Measurements from ENCODE around the gene DHRS9.

Gene DHRS9

DNA sequence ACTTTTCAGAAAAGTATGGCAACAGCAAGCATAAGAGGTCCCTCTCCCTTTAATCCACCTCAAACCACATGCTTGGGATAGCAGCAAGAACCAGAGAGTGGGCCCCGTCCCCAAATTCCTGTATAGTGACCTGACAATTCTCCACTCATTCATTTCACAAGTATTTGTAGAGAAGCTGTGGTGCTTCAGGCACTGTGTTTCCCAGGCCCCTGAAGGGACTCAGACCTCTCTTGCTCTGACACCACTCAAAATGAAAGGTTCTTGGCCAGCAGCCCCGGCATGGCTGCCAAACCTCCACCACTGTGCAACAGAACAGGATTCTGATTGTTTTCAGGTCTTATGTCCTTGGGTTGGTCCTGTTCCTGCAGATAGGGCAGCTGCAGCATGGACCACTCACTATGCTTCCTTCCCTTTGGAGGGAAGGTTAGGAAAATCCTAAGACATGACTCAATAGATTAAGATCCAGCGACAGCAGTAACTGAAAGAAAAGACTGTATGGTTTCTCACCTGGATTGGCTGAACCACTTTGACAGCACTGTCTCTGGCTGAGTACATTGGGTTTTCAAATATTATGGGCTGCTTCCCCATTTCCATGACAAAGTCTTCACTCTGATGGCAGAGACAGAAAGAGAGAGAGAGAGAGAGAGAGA lies 67.6 kb downstream of the DHRS9 start:
- DNase-seq: no peak

DNA sequence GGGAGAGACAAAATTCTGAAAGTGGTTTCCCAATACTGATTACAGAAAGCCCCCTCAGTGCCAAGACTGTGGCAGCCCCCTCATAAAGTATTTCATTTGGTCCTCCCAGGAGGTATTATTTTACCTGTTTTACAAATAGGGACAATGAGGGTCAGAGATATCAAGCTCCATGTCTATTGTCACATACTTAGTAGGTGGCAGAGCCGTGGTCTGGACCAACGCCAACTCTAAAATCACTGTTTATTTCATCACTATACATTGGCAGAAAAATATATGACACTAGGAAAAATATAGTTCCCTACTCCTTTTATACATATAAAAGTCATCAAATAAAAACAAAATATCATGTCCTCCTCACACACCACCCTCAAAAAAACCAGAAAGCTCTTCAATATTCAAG lies 68.6 kb downstream of the DHRS9 start:
- DNase-seq: no peak

DNA sequence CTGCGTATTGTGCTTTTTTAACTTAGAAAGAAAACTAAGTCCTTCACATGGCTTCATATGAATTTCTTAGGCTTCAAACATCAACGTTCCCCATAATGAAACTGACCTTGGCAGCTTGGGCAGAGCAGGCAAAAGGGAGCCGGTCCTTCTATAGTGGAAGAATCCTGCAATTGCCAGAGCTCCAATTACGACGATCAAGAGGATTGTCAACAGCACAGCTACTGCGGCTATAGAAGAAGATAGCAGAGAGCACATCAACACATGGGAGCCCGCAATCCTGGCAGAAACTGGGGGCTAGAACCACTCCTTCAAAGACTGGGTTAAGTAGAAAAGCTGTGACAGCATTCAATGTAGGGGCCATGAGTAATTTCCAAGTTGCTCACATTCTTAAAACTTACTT lies 69.8 kb downstream of the DHRS9 start:
- DNase-seq: no peak

DNA sequence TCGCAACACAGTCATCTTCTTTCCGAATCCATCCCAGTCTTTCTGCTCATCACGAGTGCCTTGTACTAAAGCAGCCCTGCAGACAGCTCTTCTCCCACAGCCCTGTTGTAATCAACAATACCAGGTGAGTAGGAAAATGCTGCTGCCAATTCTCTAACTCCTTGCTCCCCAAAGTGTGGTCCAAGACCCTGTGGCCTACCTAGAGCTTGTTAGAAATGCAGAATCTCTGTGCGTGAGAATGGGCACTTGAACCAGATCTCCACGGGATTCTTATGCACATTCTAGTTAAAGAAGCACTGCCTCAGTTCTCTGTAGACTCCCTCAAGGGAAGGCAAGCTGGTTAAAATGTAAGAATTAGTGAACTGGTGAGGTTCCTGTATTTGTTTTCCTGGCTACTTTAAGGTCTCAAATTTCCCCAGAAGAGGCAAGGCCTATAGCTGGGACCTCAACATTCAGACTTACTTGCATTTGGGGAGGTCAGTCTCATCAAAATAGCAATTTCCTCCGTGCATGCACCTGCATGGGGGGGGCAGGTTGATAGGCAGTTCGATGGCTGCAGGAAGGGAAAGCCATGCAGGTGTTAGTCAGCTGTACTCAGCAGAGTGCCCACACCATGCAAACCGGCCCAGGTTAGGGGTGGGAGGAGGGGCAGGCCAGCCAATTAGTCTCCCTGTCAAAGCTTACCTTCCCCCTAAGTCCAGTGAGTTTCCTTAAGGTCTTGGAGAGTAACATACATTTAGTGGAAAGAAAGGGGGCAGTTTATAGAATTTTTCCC lies 70.8 kb downstream of the DHRS9 start:
- no peak for DNase-seq

DNA sequence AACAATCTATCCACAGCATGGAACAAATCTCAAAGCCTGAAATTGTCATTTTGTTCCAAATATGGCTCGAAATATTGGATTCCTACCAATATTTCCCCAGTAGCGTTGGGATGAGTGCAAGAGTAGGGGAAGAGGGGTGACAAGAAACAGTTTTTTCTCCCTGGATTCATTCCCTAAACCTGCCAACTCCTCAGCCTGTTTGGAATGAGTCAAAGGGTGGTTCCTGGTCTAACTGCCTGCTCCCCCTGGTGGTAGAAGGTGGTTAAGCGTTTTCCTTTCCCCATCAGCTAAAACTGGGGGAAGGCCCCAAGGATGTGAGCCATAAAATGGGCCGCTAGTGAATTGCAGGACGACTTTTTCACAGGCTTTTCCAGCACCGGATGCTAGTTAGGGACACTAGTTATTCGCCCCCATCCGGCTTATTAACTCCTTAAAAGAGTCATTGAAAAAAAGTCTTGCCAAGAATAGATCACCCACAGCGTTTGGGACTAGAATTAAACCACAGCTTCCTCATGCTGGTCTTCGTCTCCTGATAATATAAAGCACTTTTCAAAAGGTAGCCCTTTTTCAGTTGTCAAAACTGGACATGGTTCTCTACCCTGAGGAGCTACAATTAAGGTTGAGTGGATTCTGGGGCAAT lies 72.5 kb downstream of the DHRS9 start:
- peak; percentile 59 for DNase-seq

DNA sequence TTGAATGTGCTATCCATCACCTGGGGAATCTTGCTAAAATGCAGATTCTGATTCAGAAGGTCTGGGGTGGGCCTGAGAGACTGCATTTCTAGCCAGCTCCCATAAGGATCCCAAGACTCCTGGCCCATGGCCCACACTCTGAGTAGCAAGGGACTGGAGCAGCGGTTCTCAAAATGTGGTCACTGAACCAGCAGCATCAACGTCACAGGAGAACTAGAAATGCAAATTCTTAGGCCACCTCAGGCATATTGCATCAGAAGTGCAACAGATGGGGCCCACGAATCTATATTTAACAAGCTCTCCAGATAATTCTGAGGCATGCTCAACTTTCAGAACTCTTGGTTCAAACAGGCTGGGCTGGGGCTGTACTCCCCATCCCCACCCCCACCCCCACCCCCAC lies 74.6 kb downstream of the DHRS9 start:
- no peak for DNase-seq
